HG02870 (cell line): ENCODE measurements around the gene UCP3.

ENCODE experiments used
- ATAC-seq: cut with Tn5 transposase; IDR thresholded peaks from one replicate; pipeline ENCODE4 v1.9.1; 2021; ENCODE audit warnings: mild to moderate bottlenecking, moderate library complexity; ENCODE audit not compliant: unreplicated experiment

UCP3 gene, protein sequence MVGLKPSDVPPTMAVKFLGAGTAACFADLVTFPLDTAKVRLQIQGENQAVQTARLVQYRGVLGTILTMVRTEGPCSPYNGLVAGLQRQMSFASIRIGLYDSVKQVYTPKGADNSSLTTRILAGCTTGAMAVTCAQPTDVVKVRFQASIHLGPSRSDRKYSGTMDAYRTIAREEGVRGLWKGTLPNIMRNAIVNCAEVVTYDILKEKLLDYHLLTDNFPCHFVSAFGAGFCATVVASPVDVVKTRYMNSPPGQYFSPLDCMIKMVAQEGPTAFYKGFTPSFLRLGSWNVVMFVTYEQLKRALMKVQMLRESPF

GRCh38 chr11:74008373-74009229 lies at the start of gene UCP3:
UCP3 (minus strand) TSS chr11:74009085; CDS start chr11:74007042, 2,043 bp downstream.
- no peak for ATAC-seq

- ATAC-seq, result no peak
Observed at GRCh38 chr11:74057249-74058151, 48.6 kb upstream of the UCP3 start.

- no peak for ATAC-seq
Observed at GRCh38 chr11:74055938-74056337, 47.1 kb upstream of the UCP3 start.

- no peak for ATAC-seq
Observed at GRCh38 chr11:74050465-74050864, 41.6 kb upstream of the UCP3 start.

- ATAC-seq, result no peak
Observed at GRCh38 chr11:74048993-74049392, 40.1 kb upstream of the UCP3 start.

GRCh38 chr11:74044538-74044937 lies 35.7 kb upstream of the UCP3 start:
- no peak for ATAC-seq

DNA sequence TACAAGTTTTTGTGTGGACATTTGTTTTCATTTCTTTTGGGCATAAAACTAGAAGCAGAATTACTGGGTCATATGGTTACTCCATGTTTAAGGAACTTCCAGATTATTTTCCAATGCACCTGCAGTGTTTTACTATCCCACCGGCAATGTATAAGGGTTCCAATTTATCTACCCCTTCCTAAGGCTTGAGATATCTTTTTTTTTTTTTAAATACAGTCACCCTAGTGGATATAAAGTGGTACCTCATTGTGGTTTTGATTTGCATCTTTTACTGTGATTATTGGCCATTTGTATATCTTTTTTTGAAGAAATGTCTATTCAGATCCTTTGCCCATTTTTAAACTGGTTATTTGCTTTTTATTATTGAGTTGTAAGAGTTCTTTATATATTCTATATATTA lies 34.6 kb upstream of the UCP3 start:
- no peak for ATAC-seq

- no peak for ATAC-seq
Observed at GRCh38 chr11:74037309-74037708, 28.4 kb upstream of the UCP3 start.

DNA sequence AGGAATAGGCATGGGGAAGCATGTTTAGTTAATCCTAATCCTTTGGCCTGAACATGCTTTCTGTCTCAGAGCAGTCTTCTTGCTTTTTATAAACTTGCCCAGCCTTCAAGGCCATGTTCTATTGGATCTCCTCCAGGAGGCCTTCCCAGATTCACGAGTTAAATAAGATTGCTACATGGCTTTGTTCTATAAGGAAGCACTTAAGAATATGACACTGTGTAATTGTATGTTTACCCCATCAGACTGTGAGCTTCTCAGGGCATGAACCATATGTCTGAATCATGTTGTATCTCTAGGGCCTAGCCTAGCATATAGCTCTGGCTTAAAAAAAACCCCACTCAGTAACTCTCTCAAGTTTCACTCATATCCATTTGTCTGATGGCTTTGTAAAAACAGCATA lies 26.4 kb upstream of the UCP3 start:
- no peak for ATAC-seq

DNA sequence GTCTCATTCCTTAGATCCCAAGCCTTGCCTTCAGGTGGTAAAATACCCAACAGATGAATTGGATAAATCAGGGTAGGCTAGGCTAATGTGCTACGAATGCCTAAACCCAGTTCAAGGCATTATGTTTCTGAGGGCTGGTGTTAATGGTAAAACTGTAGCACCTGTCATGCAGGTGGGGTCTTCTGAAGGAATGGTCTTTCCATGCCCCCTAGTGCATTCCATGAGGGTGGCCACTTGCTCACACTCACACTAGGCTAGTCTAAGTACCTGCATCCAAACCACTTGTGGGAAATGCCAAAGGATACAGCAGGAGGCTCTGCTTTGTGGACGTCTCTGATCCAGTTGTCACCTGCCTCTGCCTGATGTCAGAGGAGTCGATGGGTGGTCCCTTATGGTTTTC lies 24.2 kb upstream of the UCP3 start:
- no peak for ATAC-seq

- no peak for ATAC-seq
Observed at GRCh38 chr11:74030723-74031676, 22.1 kb upstream of the UCP3 start.

- ATAC-seq, result no peak
Observed at GRCh38 chr11:74025467-74026166, 16.7 kb upstream of the UCP3 start.

- no peak for ATAC-seq
Observed at GRCh38 chr11:74024261-74025029, 15.6 kb upstream of the UCP3 start.

- no peak for ATAC-seq
Observed at GRCh38 chr11:74023276-74023675, 14.4 kb upstream of the UCP3 start.

- no peak for ATAC-seq
Observed at GRCh38 chr11:74022546-74022945, 13.7 kb upstream of the UCP3 start.

DNA sequence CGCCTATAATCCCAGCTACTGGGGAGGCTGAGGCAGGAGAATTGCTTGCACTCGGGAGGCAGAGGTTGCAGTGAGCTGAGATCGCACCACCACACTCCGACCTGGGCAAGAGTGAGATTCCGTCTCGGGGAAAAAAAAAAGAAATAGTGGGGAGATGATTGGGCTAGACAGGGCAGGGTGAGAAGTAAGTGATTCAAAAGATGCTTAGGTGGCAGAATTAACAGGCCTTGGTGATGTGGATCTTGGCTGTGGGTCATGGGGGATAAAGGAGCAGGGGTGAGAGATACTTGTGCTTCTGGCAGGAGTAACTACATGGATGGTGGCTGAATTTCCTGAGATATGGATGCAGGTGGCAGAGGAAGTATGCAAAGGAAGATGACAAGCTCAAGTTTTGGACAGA lies 13.1 kb upstream of the UCP3 start:
- no peak for ATAC-seq

- peak; percentile 44 for ATAC-seq
Observed at GRCh38 chr11:74020539-74020938, 11.7 kb upstream of the UCP3 start.

DNA sequence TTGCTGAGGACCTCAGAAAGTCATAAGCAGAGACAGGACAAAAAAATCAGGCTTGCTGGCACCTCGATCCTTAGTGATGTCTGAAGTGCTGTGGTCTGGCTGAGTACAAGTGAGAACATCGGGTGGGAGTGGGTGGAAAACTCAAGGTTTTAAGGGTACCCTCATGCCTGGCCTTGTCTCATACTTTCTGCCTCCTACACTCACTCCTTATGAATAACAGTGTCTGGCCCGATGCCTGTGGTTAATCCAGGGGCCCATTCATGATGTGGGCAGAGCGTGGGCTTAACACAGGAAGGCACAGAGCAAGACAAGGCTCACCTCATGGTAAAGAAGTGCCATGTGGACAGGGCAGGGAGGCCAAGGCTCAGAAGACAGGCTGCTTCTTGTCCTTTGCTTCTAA lies 11.0 kb upstream of the UCP3 start:
- ATAC-seq, result peak; percentile 22
